Effector CD8-positive, alpha-beta T cell (primary cell): ENCODE results near the gene KCTD12.
A peak's percentile ranks its signal among the peaks of the same experiment; 100 is the strongest.

Experiments
- DNase-seq: peaks from one replicate; lab custom pipeline; 2025; lab: John Stamatoyannopoulos, UW

The KCTD12 gene

GRCh38 chr13:76887076-76887563 lies 915 bp upstream of the KCTD12 start:
- DNase-seq, result no peak

GRCh38 chr13:76886005-76886291 lies 257 bp downstream of the KCTD12 start:
- DNase-seq, result no peak

DNA sequence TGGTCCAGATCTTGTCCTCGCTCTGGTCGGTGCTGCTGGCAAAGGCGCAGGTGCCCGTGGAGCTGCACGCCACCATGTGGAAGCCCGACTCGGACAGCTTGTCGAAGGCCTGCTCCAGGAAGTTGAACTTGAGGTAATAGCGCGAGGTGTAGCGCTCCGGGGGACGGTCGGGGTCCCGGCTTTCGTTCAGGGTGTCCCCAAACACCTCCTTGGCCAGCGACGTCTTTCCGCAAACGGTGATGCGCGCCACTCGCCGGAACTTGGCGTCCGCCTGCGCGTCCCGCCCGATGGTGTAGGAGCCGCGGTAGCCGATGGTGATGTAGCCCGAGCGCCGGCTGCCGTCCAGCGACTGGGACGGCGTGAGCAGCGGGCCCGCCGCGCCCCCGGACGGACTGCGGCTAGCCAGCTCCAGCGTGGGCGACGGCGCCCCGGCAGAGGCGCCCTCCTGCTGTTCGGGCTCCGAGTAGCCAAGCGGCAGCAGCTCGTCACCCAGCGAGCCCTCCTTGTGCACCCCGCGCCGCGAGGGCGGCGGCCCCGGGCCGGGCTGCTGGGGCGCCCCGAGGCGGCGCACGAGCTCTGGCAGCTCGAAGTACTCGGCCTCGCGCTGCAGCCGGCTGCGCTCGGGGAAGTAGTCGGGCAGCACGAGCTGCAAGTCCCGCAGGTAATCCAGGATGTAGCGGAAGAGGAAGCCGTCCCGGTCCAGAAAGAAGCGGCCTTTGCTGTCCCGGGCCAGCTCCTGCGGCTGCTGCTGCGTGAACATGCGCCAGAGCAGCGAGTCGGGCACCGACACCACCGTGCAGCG lies 801 bp downstream of the KCTD12 start:
- peak; percentile 17 for DNase-seq

GRCh38 chr13:76884907-76885202 lies 1.4 kb downstream of the KCTD12 start:
- DNase-seq, result no peak

- no peak for DNase-seq
Observed at GRCh38 chr13:76884186-76884906, 1.9 kb downstream of the KCTD12 start.

DNA sequence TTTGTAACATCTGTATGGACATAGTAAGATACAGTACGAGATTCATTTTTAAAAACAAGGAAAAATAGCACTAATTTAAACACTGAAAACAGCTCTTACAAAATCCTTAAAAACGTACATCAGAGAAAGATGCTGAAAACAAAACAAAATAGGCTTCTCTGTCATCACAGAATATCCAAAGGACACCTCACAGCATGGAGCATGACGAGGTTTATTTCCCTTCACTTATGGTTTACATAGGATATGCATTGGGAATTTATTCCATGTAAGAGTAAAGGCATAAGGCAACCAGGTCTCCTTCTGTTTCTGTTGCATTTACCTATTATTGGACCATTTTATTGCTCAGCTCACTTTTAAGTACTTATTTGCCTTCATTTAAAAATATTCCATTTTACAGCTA lies 3.0 kb downstream of the KCTD12 start:
- DNase-seq, result no peak

DNA sequence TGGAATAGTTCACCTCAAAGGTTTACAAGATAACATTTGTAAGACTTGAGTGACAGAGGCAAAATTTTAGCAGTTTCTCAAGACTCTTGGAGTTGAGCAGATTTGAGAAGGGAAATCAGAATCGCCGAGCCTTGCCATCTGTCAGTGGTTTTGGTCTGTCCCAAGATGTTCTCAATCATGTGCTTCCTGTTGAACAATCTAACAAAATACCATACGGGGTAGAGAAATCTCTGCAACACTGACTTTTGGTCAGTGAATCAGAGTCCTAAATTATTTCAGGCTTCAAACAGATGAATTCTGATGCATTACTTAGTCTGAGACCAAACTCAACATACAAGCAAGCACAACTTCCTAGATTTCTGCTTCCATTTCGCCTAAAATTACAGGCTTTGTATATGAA lies 3.8 kb downstream of the KCTD12 start:
- no peak for DNase-seq

DNA sequence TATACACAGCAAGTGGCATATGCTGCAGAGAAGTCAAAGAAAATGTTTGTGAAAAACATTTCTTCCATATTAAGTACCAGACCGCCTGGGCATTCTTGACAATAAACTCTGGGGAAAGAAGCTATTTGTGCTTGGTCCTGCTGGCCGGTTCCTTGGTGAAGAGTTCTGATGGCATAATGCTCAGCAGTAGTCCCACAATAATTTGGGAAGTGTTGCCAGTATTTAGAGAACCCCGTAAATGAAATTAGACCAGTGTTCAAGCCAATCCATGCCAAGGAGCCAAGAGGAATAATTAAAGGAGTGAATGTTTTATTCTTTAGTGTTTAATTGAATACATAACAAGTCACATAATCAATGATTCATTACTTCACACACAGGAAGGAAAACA lies 6.3 kb downstream of the KCTD12 start:
- DNase-seq, result no peak

- peak; percentile 1 for DNase-seq
Observed at GRCh38 chr13:76879203-76879882, 6.9 kb downstream of the KCTD12 start.

DNA sequence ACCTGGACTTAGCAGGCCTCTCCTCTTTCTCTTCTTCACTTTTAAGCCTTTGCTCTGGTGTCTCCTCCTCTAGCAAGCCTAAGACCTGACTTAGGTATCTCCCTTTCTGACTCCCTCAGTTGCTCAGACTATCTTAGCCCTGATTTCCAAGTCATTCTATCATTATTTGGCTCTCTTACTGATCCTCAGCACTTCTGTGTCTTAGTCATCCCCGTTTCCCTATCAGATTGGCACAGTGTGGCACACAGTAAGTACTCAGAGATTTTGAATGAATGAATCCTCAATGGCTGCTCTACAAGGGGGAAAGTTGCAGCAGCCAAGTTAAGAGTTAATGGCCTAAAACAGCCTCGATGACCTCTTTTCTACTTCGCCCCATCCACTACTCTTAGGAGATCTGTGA lies 8.2 kb downstream of the KCTD12 start:
- DNase-seq, result no peak

- no peak for DNase-seq
Observed at GRCh38 chr13:76875271-76875815, 10.9 kb downstream of the KCTD12 start.

DNA sequence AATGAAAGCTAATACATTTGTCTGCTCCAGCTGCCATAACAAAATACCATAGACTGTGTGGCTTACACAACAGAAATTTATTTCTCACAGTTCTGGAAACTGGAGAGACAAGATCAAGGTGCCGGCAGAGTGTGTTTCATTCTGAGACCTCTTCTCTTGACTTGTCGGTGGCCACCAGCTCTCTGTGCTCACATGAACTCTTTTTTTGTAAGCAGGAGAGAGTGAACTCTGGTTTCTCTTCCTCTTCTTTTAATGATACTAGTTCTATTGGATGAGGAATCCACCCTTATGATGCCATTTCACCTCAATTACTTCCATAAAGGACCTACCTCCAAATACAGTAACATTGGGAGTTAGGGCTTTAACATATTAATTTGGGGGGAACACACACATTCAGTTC lies 11.7 kb downstream of the KCTD12 start:
- DNase-seq, result no peak

DNA sequence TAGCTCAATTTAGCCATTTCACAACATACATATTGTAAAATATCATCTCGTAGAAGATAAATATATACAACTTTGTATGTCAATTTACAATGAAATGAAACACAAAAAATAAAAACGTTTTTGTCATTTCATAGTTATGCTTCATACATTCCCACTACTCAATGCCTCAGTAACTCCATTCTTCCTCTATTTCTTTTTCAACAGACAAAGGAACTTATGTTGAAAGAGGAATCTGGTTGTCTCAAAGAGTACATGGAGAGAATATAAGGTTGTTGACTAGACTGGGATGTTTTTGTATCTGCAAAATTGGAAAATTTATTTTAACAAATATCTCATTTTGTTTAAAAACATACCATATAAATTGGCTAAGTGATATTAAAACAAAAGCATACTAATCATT lies 12.8 kb downstream of the KCTD12 start:
- no peak for DNase-seq

DNA sequence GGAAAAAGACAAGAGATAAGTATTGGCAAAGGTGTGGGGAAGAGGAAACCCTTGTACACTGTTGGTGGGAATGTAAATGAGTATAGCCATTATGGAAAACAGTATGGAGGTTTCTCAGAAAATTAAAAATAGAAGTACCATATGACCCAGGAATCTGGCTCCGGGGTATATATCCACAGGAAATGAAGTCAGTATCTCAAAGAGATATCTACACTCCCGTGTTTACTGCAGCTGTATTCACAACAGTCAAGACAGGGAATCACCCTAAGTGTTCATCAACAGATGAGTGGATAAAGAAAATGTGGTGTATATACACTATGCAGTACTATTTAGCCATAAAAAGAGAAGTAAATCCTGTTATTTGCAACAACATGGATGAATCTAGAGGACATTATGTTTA lies 13.5 kb downstream of the KCTD12 start:
- DNase-seq, result no peak

GRCh38 chr13:76871432-76871831 lies 14.8 kb downstream of the KCTD12 start:
- DNase-seq, result no peak

- DNase-seq, result no peak
Observed at GRCh38 chr13:76868371-76868770, 17.8 kb downstream of the KCTD12 start.

DNA sequence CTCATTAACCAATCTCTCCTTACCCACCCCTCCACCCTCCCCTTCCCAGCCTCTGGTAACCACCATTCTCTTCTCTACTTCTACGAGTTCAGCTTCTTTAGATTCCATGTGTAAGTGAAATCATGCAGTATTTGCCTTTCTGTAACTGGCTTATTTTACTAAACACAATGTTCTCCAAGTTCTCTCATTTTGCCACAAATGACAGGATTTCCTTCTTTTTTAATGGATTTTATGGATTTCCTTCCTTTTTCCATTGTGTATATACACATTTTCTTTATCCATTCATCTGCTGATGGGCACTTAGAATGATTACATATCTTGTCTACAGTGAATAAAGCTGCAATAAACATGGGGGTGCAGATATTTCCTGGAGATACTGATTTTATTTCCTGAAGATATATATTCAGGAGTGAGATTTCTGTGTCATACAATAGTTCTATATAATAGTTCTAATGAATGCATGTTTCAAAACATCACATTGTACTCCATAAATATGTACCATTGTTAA lies 20.2 kb downstream of the KCTD12 start:
- DNase-seq, result no peak

- no peak for DNase-seq
Observed at GRCh38 chr13:76865109-76865508, 21.1 kb downstream of the KCTD12 start.

DNA sequence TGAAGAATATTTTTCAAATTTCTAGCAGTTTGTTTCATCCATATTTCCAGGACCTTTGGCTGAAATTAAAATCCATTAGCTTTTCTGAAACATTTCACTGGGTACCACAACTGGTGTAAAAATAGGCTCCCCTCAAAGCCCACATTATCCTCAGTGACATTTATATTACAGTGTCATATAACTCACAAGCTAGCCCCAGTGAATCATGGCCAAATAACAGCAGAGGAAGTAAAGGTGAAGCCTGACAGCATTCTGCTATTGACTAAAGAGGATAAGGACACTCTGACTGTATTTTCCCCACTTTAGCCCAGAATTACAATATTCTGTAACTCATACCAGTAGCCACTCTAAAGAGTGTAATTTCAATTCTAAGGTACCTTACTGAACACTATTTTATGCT lies 21.9 kb downstream of the KCTD12 start:
- DNase-seq, result no peak

DNA sequence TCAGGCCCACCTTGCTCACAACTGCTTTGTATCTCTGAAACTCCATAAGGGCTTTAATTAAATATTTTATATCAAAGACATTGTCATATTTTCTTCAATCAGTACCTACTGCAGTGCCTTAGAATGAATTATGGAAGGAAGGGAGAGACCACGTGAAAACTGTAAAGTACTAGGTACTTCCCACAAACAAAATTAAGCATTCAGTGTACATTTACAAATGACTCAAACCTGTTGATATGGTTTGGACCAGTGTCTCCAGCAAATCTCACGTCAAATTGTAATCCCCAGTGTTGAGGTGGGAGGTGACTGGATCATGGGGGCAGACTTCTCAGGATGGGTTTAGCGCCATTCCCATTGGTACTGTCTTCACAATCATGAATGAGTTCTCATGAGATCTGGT lies 23.2 kb downstream of the KCTD12 start:
- DNase-seq, result no peak

DNA sequence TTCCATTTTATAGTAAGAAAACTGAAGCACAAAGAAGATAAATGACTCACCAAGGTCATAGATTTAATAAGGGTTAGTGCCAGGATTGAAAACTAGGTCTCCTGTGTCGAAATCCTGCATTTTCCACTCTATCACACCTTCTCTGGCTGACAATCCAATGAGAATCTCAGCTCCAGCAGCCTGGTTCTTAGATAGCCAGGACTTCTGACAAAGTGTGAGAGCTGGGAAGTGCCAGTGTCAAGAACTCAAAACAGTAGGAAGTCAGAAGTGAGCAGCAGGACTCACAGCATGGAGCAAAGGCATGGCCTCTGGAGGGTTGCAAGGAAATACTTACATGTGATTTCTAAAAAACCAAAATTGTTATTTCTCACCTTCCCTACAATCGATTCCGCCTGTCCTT lies 24.3 kb downstream of the KCTD12 start:
- DNase-seq, result no peak

DNA sequence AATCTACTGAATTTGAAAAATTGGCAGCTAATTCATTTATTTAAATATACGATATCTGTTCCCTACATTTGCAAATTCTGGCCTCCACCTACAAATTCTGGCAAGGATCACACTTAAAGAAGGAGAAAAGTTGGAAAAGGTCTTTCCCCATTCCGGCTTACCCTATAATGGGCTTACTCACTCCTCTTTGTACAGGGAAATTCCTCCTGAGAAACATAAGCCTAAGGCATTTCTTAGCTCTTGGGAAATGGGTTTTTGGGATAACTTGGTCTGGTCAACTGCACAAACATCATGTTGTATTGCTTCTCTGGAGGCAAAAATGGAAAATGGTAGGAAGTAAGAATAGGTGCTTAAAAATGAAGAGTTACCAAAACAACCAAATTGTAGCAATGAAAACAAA lies 25.5 kb downstream of the KCTD12 start:
- no peak for DNase-seq

GRCh38 chr13:76854894-76855293 lies 31.3 kb downstream of the KCTD12 start:
- DNase-seq, result no peak
